Pons (tissue), 1 donor: ENCODE measurements around the gene MOB3B.

Source experiments
- DNase-seq: peaks from one replicate; pipeline ENCODE4 v3.0.0-alpha.2; 2016; ENCODE audit warnings: low spot score

Gene MOB3B

DNA sequence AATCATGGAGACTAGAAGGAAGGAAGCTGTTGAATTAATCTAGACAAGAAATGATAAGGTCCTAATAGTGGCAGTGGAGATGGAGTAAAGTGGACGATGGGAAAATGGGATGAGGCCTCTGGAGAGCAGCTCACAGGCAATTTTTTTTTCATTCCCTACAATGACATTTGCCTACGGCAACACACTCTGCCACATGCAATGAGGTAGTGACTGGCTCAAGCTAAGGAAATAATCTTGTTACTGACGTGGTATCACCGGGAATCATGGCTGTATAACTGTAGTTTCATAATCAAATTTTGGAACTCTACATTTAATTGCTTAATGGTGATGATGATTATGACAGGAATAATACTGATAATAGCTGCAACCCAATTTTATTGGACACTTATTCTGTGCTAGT is 12.1 kb upstream of the MOB3B start:
- no peak for DNase-seq

DNA sequence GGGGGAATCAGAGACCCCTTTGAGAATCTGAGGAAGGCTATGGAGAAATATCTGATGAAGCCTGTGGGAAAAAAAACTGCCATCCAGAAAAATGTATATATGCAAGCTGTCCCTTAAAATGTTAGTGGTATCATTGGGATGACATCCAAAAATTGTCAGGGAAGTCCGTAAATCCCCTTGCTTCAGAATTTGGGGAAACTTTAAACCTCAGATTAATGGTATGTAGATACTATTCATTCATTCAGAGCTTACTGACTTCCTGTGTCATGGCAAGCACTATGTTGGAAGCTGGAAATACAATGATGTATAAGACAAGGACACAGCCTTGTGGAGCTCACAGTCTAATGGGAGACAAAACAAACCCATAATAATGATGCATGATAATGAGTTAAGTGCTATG is 10.9 kb upstream of the MOB3B start:
- DNase-seq, result no peak

DNA sequence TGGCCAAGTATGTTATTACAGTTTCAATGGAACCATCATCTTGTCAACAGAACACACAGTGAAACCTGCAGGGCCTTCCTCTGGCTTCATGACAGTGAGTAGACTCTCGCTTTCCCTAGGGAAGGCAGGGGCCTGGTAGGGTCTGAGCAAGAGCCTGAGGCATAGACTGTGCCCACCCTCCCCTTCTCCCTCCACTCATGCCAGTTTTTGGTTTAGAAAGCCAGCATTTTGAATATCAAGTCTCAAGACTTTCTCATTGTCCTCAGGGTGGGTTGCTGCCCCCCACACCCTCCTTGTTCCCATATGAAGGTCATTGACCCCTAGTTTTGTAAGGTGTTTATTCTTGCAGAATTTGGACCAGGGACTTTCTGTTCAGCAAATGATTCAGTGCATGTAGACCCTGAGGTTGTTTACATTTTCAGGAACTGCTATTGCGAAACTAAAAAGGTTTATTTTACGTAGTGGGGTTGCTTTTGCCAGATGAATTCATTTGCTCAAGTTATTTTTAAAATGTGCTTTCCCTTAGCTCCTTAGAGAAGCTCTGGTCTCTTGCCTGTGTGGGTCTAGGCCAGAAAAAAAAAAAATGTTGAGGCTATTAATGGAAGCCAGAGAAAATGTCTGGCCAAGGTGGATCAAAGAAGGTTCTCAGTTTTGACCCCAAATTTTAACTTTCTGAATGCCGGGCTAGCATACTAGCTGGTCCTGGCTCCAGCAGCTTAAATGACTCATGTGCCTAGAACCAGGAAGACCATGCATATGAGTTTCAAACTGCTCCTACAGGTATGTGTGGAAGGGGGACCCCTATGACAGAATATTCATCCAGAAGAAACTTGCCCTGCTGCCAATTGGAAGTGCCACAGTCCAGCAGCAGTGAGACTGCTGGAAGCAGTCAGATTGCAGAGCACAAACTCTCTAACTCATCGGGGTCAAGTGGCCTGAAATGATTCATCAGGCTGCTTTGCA is 10.1 kb upstream of the MOB3B start:
- peak; percentile 39 for DNase-seq

DNA sequence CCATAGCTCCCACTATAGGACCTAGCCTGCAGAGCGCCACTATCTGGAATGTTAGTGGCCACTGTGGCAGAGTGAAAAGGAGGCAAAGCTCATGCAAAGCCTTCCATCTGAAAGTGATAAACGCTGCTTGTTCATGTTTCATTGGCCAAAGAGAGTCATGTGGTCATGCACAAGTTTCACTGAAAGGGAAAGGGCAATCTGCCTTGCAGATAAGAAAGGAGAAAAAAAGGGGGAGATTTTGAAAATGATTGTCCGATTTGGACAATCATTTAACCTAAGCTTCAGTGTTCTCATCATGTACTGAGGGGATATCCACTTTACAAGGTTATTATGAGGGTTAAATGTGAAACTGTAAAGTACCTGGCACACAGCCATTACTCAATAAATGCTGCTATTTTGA is 9.0 kb upstream of the MOB3B start:
- DNase-seq, result no peak

DNA sequence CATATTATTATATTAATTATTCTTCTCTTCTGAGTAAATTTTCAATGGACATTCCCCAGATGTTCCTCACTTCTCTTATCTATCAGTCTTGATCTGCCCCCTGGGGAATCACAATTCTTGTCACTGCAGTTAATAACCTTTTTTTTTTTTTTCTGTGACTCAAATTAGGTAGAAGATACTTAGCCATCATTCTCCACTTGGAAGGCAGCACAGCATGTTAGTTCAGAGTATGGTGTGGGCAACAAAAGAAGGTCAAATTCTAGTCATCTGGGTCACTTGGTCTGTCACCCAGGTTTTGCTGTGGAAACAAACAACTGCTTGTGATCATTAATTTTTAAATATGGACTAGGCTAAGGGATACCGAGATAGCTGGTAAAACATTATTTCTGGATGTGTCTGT is 8.1 kb upstream of the MOB3B start:
- DNase-seq, result no peak

DNA sequence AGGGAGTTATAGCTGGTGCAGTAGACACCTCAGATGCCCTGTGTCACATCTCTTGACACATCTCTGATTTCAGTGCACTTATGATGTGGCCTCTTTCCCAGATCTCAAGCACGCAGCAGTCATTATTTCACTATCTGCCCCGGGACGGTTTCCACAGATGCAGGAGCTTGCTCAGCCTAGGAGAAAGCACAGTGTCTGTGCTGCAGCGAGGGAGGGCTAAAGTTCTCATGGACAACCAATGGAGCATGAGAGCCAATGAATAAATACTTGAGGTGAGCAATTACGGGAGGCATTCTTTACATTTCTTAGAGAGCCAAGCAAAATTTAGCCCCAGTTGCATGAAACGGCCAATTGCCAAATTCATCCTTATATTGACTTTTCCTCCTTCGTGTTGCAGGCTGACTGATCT is 7.4 kb upstream of the MOB3B start:
- DNase-seq, result peak; percentile 39

DNA sequence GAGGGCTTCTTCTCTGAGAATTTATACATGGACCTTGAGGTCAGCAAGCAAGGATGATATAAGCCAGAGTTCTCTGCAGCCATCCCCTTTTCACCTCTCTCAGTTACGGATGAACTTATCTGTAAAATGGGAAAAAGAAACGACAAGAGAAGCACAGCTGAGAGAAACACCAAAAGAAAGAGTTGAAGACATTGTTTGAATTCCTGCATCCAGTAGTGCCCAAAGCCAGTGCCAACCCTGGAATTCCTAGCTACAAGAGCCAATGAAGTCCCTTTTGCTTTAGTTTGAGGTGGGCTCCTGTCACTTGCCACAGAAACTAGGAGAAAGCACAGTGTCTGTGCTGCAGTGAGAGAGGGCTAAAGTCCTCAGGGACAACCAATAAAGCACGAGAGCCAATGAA is 6.6 kb upstream of the MOB3B start:
- no peak for DNase-seq

GRCh38 chr9:27535701-27536118 is 6.1 kb upstream of the MOB3B start:
- DNase-seq, result peak; percentile 96

DNA sequence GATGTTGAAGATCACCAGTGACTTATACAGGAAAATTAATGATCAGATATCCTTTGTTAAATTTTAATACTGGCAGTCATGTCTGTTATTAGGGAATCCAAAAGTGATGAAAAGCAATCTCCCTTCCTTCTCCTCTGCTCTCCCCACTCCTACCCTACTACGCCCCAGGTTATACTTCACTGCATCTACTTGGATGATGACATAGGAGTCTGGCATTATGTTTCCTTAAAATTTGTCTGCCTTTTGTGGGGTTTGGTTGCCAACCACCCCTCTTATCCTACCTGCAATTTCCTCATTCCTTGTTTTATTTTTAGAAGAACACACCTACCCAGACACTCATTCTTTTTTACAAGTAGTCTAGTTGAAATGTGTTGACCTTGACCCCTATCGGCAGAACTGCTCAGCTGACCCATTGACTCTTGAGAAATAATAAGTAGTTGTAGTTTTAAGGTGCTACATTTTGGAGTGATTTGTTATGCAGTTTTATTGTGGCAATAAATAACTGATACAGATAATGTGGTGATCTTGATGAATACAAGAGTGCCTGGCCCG is 5.1 kb upstream of the MOB3B start:
- peak; percentile 27 for DNase-seq

DNA sequence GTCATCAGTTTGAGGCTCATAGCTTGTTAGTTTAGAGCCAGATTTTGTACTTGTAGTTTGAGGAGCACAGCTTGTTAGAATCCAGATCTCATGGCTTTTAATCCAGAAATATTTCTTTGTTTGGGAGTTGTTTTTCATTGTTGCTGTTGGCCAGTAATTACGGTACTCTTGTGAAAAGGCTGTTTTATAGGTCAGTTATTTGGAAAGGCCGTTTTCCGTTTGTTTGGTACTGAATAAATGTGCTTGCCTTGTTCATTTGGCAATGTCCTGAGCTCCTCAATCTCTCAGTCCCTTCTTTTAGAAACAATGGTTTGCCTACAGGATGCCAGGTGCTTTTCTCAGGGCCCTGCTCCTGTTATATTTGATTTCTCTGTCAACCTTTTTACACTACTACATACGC is 4.5 kb upstream of the MOB3B start:
- DNase-seq, result peak; percentile 80

DNA sequence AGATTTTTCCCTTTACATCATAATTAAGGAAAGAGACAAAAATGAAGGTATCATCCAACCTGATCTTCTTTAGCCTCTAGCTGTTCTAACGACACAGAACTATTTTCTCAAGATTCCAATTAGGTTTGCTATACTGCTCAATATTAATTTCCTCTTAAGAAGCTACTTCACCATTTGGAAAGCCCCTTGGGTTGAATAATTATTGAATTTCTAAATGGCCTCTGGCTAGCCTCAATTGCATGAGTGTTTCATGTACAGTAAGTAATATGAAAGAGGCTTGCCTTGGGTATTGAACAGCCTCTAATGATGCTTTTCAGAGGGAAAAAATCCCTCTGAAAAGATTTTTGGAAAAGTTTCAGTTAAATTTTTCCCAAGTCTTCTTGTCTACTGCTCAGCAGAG is 3.7 kb upstream of the MOB3B start:
- no peak for DNase-seq

DNA sequence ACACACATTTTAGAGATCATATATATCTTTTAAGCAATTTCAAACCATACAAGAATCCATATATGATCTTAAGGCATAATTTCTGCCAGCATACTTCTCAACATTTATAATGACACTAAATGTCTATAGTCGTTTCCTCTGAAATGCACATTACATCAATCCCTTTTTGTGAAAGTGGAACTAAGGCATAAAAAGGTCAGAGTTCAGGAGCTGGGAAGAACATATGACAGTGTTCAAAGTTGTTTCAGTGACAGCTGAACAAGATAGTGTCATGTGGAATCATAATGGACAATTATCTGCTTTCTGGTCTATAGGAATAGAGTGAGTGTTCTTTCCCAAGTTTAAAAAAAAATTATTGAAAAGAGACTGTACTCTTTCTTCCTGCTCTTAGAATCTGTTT is 2.4 kb upstream of the MOB3B start:
- peak; percentile 57 for DNase-seq

GRCh38 chr9:27530915-27531755 is 1.5 kb upstream of the MOB3B start:
- DNase-seq, result peak; percentile 56

DNA sequence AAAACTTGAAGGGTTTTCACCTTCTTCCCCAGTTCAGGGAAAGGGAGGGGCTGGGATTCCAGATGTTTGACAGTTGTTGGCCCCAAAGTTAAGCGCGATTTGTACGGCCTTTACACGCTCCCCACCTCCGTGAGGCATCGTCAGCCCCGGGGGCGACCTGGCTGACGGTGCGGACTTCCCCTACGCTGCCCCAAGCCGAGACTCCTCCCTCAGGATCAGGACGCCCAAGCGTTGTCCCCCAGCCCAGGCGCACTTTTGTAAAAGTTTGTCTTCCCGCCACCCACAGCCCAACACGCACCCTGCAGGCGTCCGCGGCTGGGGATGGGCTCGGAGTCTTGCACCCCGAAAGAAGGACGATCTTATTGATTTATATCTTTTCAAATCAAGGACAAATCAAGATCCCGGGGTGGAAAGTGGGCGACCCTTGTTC is 713 bp downstream of the MOB3B start:
- DNase-seq, result peak; percentile 43

GRCh38 chr9:27528076-27528885 is 1.3 kb downstream of the MOB3B start:
- DNase-seq, result peak; percentile 68

DNA sequence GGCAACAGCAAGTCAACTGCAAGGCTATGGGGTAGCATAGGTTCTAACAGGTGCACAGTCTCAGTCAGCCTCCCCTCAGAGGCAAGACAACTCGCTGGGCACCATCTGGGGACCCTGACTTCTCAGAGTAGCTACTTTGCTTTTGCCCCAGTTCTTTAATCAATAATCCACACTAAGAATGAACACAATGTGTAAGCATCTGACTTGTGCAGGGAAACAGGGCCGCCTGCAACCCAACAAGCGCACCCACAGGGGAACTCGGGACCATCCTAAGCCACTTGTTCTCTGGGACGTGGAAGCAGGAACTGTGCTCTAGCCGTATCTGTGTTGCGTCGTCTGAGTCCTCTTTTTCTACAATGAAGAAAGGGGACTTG is 1.9 kb downstream of the MOB3B start:
- DNase-seq, result peak; percentile 60

GRCh38 chr9:27524236-27524635 is 5.4 kb downstream of the MOB3B start, which contains the start of gene IFNK:
IFNK (plus strand) TSS chr9:27524290; CDS start chr9:27524337, 47 bp downstream.
- DNase-seq, result no peak

GRCh38 chr9:27523141-27523540 is 6.5 kb downstream of the MOB3B start:
- DNase-seq, result no peak

- no peak for DNase-seq
These were observed 8.6 kb downstream of the MOB3B start for GRCh38 chr9:27520986-27521385.

DNA sequence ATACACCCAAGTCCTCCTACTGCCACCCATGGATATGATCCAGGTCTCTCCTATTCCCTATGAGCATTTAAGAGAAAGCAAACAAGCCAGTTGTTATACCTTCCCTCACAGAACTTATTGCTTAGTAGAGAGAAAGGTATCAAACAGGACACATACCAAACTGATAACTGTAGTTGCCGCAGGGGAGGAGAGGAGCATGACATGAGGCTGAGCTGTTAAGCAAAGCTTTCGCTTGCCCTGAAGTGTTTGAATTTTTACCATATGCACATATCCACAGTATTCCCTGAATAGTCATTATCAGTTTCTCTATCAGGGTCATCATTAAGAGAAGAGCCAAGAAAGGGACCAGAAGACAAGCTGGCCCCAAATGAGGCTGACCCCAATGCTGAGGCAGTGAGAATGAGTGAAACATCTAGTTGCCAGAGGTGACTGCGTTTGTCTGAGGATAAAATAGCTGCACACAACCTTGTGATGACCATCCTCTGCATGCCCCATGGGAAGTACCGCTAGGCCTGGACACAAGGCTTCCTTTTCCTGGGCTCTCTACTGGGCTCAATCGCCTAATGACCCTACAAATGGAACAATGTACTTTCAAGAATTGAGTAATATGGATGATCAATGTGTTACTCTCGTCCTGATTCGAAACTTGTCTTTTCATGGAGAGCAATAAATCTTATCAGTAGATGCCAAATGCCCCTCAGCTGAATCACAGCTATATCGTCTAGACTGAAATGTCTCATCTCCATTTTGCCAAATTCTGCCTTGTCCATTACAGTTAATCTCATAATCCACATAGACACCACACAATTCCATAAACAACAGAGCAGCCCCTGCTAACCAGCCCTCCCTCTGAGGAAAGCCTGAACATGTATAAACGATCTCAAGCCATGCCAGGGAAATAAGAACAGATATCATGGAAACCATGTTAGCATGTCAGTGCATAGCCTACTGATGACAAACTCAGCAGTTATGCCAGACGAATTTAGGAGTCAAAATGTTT is 9.8 kb downstream of the MOB3B start:
- DNase-seq, result no peak
